ENCODE measurements around the gene CARNS1.

The CARNS1 gene

DNA sequence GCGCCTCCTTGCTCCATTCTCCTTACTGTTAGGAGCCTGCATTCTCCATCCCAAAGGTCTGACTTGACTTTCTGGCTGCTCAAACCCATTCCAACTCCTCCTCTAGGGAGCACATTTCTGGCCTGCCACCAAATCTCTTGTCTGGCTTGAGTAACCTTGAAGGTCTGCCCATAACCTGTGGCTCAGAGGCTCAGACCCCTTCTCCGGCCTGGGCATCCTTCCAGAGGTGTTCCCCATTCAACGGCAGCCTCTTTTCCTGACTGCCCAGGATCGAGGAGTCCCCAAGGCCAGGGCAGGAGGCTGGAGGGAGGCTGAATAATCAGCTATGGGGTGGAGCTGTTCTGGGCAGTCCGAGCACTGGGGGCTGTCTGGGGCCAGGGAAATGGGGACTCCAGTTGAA lies 21.5 kb upstream of the CARNS1 start:
- no peak overlapping the region for H3K4me3 ChIP-seq (ENCODE audit: low read depth, low read length)
- TF ChIP-seq CTCF (IDR thresholded peaks at IDR 0.05; ENCODE audit: low read depth, low read length) = no peak

DNA sequence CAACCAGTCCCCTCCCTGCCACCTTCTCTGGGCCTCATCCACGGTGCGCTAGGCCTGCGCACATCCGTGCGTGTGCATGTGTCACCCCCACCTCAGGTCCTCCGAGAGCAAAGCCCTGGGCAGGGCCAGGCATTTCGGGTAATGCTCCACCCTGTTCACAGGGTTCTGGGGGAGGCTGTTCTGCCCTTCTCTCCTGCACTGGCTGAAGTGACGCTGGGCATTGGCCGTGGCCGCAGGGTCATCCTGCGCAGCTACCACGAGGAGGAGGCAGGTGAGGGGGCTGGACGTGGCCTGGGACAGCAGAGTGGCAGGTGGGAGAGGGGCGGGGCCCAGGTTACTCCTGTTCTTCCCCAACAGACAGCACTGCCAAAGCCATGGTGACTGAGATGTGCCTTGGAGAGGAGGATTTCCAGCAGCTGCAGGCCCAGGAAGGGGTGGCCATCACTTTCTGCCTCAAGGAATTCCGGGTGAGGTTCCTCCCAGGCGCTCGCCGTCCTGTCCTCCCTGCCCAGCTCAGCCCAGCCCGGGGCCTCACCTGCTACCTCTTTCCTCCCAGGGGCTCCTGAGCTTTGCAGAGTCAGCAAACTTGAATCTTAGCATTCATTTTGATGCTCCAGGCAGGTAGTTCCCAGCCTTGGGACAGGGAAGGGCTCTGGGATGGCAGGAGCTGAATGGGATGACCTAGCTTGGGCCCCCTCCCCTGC lies 19.8 kb upstream of the CARNS1 start:
- H3K4me3 ChIP-seq (ENCODE audit: low read depth, low read length) = no peak overlapping the region
- TF ChIP-seq CTCF (IDR thresholded peaks at IDR 0.05; ENCODE audit: low read depth, low read length) = no peak

DNA sequence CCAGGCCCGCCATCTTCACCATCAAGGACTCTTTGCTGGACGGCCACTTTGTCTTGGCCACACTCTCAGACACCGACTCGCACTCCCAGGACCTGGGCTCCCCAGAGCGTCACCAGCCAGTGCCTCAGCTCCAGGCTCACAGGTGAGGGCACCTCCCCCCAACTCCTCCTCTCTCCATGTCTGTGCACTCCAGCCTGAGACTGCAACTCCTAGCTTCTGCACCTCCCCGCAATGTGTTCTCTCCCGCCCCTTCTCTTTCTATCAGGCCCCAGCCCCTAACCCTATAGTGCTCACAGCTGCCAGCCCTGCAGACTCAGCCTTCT lies 19.3 kb upstream of the CARNS1 start:
- TF ChIP-seq CTCF (IDR thresholded peaks at IDR 0.05; ENCODE audit: low read depth, low read length) = no peak

DNA sequence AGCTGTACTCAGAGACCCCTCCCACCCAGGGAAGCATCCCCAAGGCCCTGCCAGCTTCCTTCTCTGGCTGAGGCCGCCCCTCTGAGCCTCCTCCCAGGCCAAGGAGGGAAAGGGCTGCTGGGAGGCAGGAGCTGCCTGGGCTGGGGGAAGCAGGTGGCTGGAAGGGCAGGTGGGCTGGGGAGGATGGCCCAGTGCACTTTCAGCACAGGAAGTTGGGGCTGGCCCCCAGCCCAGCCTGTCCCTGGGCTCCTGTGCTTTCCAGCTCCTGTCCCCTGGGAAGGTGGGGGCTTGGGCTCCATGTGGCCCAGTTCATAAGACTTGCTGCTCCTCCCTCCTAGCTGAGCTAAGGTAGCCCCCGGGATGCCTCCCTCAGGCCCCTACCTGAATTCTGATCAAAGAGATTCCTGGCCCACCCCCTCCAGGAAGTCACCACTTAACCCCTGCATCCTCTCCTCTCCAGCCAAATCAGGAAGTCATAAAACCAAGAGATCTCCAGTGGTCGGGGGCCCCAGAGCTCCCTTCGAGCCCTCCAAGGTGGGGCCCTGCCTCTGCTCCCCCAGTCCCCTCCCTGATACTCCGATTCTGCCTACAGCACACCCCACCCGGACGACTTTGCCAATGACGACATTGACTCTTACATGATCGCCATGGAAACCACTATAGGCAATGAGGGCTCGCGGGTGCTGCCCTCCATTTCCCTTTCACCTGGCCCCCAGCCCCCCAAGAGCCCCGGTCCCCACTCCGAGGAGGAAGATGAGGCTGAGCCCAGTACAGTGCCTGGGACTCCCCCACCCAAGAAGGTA lies 18.7 kb upstream of the CARNS1 start:
- no peak overlapping the region for H3K4me3 ChIP-seq (ENCODE audit: low read depth, low read length)
- TF ChIP-seq CTCF (IDR thresholded peaks at IDR 0.05; ENCODE audit: low read depth, low read length) = no peak

More for the DNA sequence above, 19.3 kb upstream of the CARNS1 start:
- no peak overlapping the region for H3K4me3 ChIP-seq (ENCODE audit: low read depth, low read length)

GRCh38 chr11:67397536-67397935 lies 17.9 kb upstream of the CARNS1 start:
- TF ChIP-seq CTCF (IDR thresholded peaks at IDR 0.05; ENCODE audit: low read depth, low read length) = no peak

GRCh38 chr11:67397986-67398660 lies 17.4 kb upstream of the CARNS1 start:
- TF ChIP-seq CTCF (IDR thresholded peaks at IDR 0.05; ENCODE audit: low read depth, low read length) = no peak
- H3K4me3 ChIP-seq (ENCODE audit: low read depth, low read length) = no peak overlapping the region

More at GRCh38 chr11:67397536-67397935, 17.9 kb upstream of the CARNS1 start:
- no peak overlapping the region for H3K4me3 ChIP-seq (ENCODE audit: low read depth, low read length)

All from WI38 (cell line).